PC-9 (cell line): ENCODE measurements around the gene TUBB. TPM values are rescaled to one million over a fixed set of nuclear protein-coding genes. Genes with fewer than 3 reads are reported as not detected.

Experiments
- BruUV-seq: library from RNA; stranded (reverse); fragments of 400-500 nt; replicated peaks from 2 replicates; lab custom pipeline; 2021; lab: Mats Ljungman, UMichigan
- CTCF ChIA-PET: fragments of 300-600 bp; sonication (Branson Sonifier 250); formaldehyde crosslinking; loops from one replicate; lab custom pipeline; 2022; ENCODE audit warnings: antibody characterized with exemption; lab: Charles Lee
- POLR2A ChIA-PET: fragments of 300-600 bp; sonication (Branson Sonifier 250); formaldehyde crosslinking; loops from one replicate; lab custom pipeline; 2022; ENCODE audit warnings: antibody characterized with exemption; ENCODE audit not compliant: unreplicated experiment; lab: Charles Lee
- DNase-seq, 2 experiments: peaks; one replicate each; pipeline versions ENCODE4 v3.0.0 to v3.0.0-alpha.2; 2015 to 2022; ENCODE audit warnings: mixed read lengths in 1 of 2
- H2AFZ ChIP-seq: fragments of 200-600 bp; sonication (generic); 2 replicates; pipeline ENCODE4 v1.8.1; 2017; ENCODE audit warnings: antibody characterized with exemption
- H3F3A ChIP-seq: fragments of 200-600 bp; sonication (generic); 2 replicates; pipeline ENCODE4 v1.8.1; 2017; ENCODE audit warnings: antibody characterized with exemption, mild to moderate bottlenecking, low read depth; ENCODE audit not compliant: insufficient read depth
- H3K27ac ChIP-seq: fragments of 200-600 bp; sonication (generic); 2 replicates; pipeline ENCODE4 v1.6.1; 2016; ENCODE audit warnings: mixed run types
- H3K27me3 ChIP-seq: fragments of 200-600 bp; sonication (generic); 2 replicates; pipeline ENCODE4 v1.6.1; 2016; ENCODE audit warnings: low read depth, mixed run types; ENCODE audit not compliant: insufficient read depth
- H3K36me3 ChIP-seq: fragments of 200-600 bp; sonication (generic); 2 replicates; pipeline ENCODE4 v1.6.1; 2016; ENCODE audit warnings: low read depth, mixed run types
- H3K4me1 ChIP-seq: fragments of 200-600 bp; sonication (generic); replicated peaks from 2 replicates; pipeline ENCODE4 v1.6.1; 2016; ENCODE audit warnings: mixed run types; ENCODE audit not compliant: insufficient read depth
- H3K4me2 ChIP-seq: fragments of 200-600 bp; sonication (generic); 2 replicates; pipeline ENCODE4 v1.6.1; 2017; ENCODE audit warnings: mixed run types
- H3K4me3 ChIP-seq: fragments of 200-600 bp; sonication (generic); 2 replicates; pipeline ENCODE4 v1.6.1; 2016; ENCODE audit warnings: mixed run types
- H3K79me2 ChIP-seq: fragments of 200-600 bp; sonication (generic); 2 replicates; pipeline ENCODE4 v1.6.1; 2017; ENCODE audit warnings: low read depth, mixed run types
- H3K9me2 ChIP-seq: fragments of 200-600 bp; sonication (generic); 2 replicates; pipeline ENCODE4 v1.8.1; 2017; ENCODE audit warnings: mild to moderate bottlenecking; ENCODE audit not compliant: insufficient read depth
- H3K9me3 ChIP-seq: fragments of 200-600 bp; sonication (generic); 2 replicates; pipeline ENCODE4 v1.8.1; 2016; ENCODE audit warnings: low read depth; ENCODE audit not compliant: insufficient read depth
- H4K20me1 ChIP-seq: fragments of 200-600 bp; sonication (generic); 2 replicates; pipeline ENCODE4 v1.8.1; 2017; ENCODE audit not compliant: insufficient read depth
- EZH2 ChIP-seq: fragments of 200-600 bp; sonication (generic); IDR thresholded peaks from 2 replicates; pipeline ENCODE4 v1.8.0; 2017; ENCODE audit warnings: antibody characterized with exemption, low read depth
- intact Hi-C: fragments of 100-400 bp; cut with micrococcal nuclease; formaldehyde crosslinking; loops from one replicate; pipeline ENCODE4 v1.10.0; 2022; ENCODE audit not compliant: unreplicated experiment
- total RNA-seq: library from RNA; stranded (reverse); gene quantifications from 2 replicates; pipeline ENCODE4 v1.2.3, GENCODE V29; 2021
- TF ChIP-seq, protein P1 (sequence below): fragments of 200-600 bp; sonication (generic); conservative IDR thresholded peaks from 2 replicates; pipeline ENCODE4 v1.6.1; 2017; ENCODE audit warnings: mixed run types, antibody characterized with exemption, mild to moderate bottlenecking, moderate library complexity

TUBB gene
- total RNA-seq, 1 experiment from 2014 or later = 901 TPM

DNA sequence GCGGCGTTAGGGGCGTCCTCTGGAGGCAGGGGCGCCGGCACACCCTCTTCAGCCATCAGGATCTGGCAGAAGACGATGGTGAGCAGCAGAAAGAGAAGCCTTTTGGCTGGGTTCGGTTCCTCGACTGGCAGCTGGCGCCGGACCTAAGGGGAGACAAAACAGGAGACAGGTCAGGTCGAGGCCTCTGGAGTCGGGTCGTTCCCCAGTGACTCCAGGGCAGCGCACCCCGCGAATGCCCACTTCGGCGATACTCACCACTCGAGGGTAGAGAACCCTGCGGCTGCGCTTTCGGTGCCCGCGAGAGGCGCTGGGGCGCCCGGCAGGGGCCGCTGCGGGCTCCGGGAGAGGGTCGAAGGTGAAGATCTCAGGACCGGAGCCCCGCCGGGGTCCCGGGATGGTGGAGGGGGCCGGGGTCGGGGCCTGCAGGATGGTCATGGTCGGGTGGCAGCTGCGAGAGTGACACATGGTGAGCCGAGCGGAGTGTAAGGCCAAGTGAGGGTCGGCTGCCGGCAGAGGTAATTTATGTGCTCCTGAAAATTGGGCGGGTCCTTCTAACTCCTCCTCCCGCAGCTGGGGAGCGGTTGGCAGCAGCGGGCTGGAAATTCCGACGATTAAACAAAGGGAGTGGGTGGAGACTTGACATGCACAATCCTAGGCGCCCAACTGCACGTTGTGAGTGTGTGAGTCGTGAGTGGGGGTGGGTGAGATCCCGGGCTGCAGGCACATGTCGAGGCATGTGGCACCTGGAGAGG, 24.1 kb downstream of the TUBB start, which contains the start of gene IER3:
IER3 (minus strand) TSS at position 494 of the 752 bp plus-strand sequence; CDS start at position 465, 29 bp downstream.
- H3K9me3 ChIP-seq = no peaks in the 10 kb centered on the region
- peaks cover 25% of the 10 kb centered on the region for H3K36me3 ChIP-seq
- no peaks in the 10 kb centered on the region for H3K9me2 ChIP-seq
- peak; percentile 81 to 93 for DNase-seq
- peak within 1 kb of the TSS; percentile 93 for H3K27ac ChIP-seq
- H3F3A ChIP-seq = peaks cover 46% of the 10 kb centered on the region
- ChIA-PET CTCF (interaction anchor here (0.7 kb wide), 1 partner anchor 17 kb away, joined by 6 read pairs; no protein-coding TSS in a partner anchor), POLR2A (interaction anchor here (0.5 to 1.5 kb wide), 8 partner anchors 8 to 163 kb away, joined by 3 to 13 read pairs (median 4); no protein-coding TSS in a partner anchor)
- intact Hi-C loops = loop anchor here (1.0 to 5.0 kb wide), 2 partner anchors 38 to 328 kb away; no protein-coding TSS in a partner anchor
- H3K79me2 ChIP-seq = peaks cover 67% of the 10 kb centered on the region
- H3K4me1 ChIP-seq = peaks cover 60% of the 10 kb centered on the region
- H3K4me3 ChIP-seq = peak within 1 kb of the TSS; percentile 86
- peak within 1 kb of the TSS; percentile 68 for H3K4me2 ChIP-seq
- no peak within 1 kb of the TSS for H2AFZ ChIP-seq
- no peaks in the 10 kb centered on the region; the same call in 1 of the 2 replicates for H4K20me1 ChIP-seq
- TF ChIP-seq, protein P1, sequence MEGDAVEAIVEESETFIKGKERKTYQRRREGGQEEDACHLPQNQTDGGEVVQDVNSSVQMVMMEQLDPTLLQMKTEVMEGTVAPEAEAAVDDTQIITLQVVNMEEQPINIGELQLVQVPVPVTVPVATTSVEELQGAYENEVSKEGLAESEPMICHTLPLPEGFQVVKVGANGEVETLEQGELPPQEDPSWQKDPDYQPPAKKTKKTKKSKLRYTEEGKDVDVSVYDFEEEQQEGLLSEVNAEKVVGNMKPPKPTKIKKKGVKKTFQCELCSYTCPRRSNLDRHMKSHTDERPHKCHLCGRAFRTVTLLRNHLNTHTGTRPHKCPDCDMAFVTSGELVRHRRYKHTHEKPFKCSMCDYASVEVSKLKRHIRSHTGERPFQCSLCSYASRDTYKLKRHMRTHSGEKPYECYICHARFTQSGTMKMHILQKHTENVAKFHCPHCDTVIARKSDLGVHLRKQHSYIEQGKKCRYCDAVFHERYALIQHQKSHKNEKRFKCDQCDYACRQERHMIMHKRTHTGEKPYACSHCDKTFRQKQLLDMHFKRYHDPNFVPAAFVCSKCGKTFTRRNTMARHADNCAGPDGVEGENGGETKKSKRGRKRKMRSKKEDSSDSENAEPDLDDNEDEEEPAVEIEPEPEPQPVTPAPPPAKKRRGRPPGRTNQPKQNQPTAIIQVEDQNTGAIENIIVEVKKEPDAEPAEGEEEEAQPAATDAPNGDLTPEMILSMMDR = peak; percentile 51; the same call in 1 of the 2 replicates
- no peak for TF ChIP-seq EZH2
- TSS peak; percentile 91 for BruUV-seq
- no peaks in the 10 kb centered on the region for H3K27me3 ChIP-seq

DNA sequence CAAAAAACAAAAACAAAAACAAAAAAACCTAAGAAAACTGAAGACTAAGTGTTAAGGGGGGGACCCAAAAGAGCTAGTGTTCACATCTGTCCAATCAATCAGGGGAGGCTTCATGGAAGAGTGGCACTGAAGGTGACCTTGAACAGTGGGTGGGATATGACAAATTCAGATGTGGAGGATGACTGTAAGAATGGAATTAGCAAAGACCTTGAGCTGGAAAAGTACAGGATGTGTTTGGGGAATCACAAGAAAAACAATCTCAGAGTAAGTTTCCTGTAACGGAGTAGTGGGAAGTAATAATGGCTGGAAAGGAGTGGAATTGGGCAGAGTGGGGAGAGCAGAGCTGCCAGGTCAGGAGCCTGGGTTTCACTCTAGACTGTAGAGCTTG, 27.1 kb downstream of the TUBB start:
- no peak for TF ChIP-seq EZH2
- TF ChIP-seq, protein P1 = no peak
- no peaks in the 10 kb centered on the region for H3K27me3 ChIP-seq
- H3K9me3 ChIP-seq = no peaks in the 10 kb centered on the region
- POLR2A ChIA-PET = interaction anchor here (0.5 to 1.0 kb wide), 2 partner anchors 17 to 20 kb away, joined by 3 to 8 read pairs; no protein-coding TSS in a partner anchor
- H3K4me1 ChIP-seq = peaks cover 74% of the 10 kb centered on the region
- H3K4me2 ChIP-seq = peak overlapping the region; percentile 74
- no TSS peak for BruUV-seq
- H4K20me1 ChIP-seq = no peaks in the 10 kb centered on the region; the same call in 1 of the 2 replicates
- peaks cover 9% of the 10 kb centered on the region for H3K36me3 ChIP-seq
- H3K4me3 ChIP-seq = peak overlapping the region; percentile 50; the same call in 1 of the 2 replicates
- intact Hi-C loops = no loop called here
- H2AFZ ChIP-seq = no peak overlapping the region
- no peaks in the 10 kb centered on the region for H3K9me2 ChIP-seq
- no peak for DNase-seq
- peaks cover 36% of the 10 kb centered on the region for H3K79me2 ChIP-seq
- CTCF ChIA-PET = no interaction called here
- peaks cover 62% of the 10 kb centered on the region for H3F3A ChIP-seq
- peak overlapping the region; percentile 100 for H3K27ac ChIP-seq

DNA sequence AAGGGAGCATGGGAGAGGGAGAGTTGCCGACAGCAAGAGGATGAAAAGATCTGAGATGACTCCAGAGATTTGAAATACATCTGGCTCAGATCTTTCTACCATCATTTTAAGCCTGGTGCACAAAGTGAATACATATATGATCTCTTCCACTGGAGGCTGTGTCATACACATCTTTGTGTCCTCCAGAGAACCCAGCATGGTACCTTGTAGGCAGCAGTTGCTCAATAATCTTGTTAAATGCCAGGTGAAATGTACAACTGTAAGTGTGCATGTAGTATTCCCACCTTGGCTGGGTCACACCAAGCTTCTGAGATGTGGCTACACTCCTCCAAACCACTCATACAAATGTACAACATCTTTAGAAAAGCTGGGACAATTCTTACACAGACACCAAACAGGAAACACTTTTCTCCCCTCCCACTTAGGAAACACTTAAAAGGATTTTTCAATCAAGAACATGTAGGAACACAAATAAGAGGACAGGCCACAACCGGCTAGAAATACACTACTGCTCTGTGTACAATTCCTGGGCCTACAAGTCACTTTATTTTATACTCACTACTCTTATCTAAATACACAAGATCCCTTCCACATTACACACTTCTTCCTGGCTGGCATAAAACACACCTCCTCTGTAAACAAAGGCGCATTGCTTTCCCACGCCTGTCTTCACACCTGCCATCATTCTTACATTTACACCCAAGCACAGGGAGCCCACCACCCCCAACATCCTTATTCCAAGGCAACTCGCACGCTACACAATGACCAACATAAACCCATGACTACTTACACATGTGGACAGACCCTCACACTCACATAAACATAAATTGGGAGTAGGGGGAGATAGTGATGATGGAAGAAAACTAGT, 28.0 kb downstream of the TUBB start:
- H3K4me1 ChIP-seq = peaks cover 81% of the 10 kb centered on the region
- H3K27me3 ChIP-seq = no peaks in the 10 kb centered on the region
- DNase-seq = peak in 1 of 2 experiments; percentile 87
- peak overlapping the region; percentile 74 for H3K4me2 ChIP-seq
- peak overlapping the region; percentile 100 for H3K27ac ChIP-seq
- no peaks in the 10 kb centered on the region; the same call in 1 of the 2 replicates for H4K20me1 ChIP-seq
- no peak overlapping the region for H2AFZ ChIP-seq
- H3K36me3 ChIP-seq = peaks cover 8% of the 10 kb centered on the region
- CTCF ChIA-PET = interaction anchor here (1.4 kb wide), 1 partner anchor 74 kb away, joined by 7 read pairs; no protein-coding TSS in a partner anchor
- H3F3A ChIP-seq = peaks cover 67% of the 10 kb centered on the region
- H3K79me2 ChIP-seq = peaks cover 32% of the 10 kb centered on the region
- no peak for TF ChIP-seq EZH2
- TF ChIP-seq, protein P1 = no peak
- POLR2A ChIA-PET = no interaction called here
- H3K9me2 ChIP-seq = no peaks in the 10 kb centered on the region
- peak overlapping the region; percentile 50; the same call in 1 of the 2 replicates for H3K4me3 ChIP-seq
- no TSS peak for BruUV-seq
- no peaks in the 10 kb centered on the region for H3K9me3 ChIP-seq
- intact Hi-C loops = no loop called here
